Globus pallidus (tissue), 1 donor: ENCODE data around the gene MBNL1.

Experiments
- DNase-seq: peaks from one replicate; pipeline ENCODE4 v3.0.0-alpha.2; 2015; ENCODE audit warnings: low spot score

MBNL1 gene

GRCh38 chr3:152448091-152448490, 179.4 kb downstream of the MBNL1 start:
- DNase-seq, result no peak

DNA sequence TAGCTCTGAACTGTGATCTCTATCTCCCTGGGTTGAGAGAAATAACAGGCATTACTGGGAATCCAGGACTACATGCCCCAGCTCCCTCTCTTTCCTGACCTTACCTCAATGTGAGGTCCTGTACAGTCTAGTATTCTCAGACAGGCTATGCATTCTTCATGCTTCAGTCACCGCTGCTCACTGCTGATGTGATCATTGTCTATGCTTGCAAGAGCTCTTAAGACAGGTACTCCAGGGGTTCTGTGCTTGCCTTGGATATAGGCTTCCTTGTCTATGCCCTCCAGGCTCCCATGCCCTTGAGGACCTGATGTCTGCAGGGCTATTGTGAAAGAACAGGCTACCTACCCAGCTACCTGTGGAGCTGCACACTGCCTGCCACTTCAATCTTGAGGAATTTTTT, 183.6 kb downstream of the MBNL1 start:
- DNase-seq, result no peak

DNA sequence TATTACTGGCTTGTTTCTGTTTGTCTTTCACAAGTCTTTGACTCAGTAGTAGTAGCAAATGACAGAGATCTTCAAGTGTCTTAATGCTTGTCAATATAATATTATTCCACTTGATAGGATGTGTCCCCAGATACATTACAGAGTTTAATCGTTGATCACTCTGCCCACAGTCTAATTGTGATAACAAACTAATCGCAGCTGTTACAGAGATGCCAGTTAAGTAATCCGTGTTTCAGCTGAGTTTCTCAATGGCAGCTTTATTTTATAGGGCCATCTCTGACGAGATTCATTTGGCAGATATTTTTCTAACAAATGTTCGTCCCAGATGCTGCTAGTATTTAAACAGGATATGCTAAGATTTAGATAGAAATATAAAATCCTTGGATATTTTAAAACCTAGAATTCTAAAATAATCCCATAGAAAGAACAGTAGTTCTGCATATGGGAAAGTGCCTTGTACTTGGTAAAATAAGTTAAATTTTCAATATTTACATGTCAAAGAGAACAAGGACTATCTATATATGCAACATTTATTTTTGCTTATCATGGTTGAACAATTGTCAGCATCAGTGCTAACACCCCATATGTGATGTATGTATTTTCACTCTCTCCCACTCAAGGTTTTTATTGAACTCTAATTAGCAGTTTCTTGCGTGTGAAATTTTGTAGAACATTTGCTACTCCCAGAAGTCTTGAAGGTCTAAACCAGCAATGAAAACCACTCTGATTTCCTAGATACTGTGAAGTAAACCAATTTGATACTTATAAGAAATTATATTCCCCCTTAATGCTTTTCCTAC, 185.5 kb downstream of the MBNL1 start:
- DNase-seq, result no peak

DNA sequence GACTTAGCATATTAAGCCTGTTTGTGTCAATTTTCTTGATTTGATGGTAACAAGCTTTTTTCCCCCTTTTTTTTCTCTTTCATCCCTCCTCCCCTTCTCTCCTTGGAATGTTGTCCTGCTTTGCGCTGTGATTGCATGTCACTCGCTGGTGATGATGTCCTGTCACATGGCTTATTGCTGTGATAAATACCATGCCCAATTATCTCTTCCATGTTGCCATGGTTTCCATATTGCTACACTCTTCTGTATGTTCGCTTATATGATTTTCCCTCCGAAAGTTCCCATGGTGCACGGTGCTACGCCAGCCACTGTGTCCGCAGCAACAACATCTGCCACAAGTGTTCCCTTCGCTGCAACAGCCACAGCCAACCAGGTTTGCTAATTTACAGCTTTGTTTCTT, 187.3 kb downstream of the MBNL1 start:
- DNase-seq, result no peak

GRCh38 chr3:152457500-152458375, 189.0 kb downstream of the MBNL1 start:
- DNase-seq, result no peak

GRCh38 chr3:152458376-152459117, 189.8 kb downstream of the MBNL1 start:
- no peak for DNase-seq

DNA sequence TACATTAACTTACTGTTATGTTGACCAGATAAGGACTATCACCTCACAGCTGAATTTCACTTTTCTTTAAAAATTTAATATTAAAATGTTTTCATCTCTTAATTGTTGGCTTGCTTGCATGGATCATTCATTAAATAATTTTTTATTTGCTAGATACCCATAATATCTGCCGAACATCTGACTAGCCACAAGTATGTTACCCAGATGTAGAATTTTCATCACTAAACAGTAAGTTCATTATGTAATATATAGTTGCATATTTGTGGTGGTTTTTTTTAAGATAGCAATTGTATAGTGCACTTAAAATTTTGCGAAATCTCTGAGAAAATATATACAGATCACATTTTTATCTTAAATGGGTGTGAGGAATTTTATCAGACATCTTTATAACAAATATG, 190.4 kb downstream of the MBNL1 start:
- no peak for DNase-seq

GRCh38 chr3:152459572-152459971, 190.8 kb downstream of the MBNL1 start:
- no peak for DNase-seq

DNA sequence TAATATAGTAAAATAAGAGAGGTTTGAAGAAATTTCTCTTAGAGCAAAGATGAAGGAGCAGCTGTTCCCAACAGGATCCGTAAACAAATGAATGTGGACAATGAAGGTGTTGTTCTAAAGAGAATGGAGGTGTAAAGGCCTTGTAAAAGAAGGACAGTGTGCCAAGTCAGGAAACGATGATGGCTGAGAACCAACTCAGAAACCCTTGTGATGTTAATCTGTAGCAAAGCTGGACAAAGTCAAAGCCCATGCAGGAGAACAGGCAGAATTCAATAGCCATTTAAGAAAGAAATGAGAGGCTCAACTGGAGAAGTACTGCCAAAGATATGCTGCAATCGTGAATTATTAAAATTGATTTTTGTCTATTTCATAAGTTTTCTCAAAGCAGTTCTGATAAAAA, 192.2 kb downstream of the MBNL1 start:
- DNase-seq, result no peak

- no peak for DNase-seq
Observed at GRCh38 chr3:152461460-152461859, 192.7 kb downstream of the MBNL1 start.

DNA sequence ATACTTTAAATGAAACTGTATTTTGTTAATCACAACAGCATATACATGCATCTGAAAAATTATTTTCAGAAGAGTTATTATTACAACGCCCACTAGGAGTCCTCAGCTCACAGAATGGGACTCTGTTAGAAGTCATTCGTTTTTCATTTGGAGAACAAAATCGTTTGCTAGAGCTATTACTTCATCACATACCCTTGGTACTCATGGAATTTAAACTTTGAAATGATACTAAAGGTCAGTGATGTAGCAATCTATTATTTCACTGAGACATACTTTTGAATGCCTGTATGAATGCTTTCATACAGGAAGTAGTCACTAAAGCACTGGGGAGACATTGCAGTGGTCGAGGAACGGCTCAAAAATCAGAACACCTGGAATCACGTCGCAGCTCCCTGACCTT, 198.1 kb downstream of the MBNL1 start:
- DNase-seq, result no peak

DNA sequence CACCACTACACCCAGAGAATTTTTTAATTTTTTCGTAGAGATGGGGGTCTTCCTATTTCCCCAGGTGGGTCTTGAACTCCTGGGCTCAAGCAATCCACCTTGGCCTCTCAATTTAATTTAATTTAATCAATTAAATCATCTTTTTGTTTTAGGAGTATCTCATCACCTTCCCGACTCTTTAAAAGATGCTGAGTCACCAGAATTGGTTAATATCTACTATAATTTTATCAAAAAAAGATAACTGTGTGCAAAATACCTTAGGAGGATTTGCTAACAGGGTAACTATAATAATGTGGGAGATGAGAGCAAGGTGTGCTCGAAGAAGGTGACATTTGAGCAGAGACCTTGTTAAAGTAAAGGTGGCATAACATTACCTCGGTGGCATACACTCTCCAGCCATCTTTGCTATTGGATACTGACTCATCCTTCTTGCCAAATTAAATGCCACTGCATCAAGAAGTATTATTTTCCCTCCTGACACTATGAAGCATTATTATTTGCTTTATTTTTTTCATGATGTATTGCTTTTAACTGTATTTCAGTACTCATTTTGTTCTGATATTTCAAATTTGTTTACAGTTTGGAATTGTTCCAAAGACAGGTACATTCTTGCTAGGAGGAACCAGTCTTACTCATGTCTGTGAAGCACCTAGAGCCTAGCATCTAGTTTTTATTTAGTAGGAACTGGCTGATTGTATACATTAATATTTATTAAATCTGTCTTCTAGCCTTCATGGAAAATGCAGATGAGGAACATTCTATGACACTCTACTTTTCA, 200.7 kb downstream of the MBNL1 start:
- no peak for DNase-seq

DNA sequence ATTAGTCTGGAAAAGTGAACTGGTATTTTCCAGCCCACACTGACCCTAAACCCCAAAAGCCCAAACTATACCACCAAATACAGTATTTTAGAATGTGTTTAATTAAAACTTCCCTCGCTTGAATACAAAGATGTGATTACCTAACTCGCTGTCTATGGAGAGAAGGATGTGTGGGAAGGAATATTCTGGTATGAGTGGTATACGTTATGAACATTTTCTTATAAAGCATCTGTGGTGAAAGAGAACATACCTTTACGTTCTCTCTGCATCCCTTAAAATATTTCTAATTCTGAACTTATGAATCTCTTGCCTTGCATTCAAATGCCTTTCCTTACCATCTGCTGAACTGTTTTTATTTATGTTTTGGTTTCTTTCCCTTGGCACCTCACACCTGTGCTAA, 201.4 kb downstream of the MBNL1 start:
- no peak for DNase-seq

DNA sequence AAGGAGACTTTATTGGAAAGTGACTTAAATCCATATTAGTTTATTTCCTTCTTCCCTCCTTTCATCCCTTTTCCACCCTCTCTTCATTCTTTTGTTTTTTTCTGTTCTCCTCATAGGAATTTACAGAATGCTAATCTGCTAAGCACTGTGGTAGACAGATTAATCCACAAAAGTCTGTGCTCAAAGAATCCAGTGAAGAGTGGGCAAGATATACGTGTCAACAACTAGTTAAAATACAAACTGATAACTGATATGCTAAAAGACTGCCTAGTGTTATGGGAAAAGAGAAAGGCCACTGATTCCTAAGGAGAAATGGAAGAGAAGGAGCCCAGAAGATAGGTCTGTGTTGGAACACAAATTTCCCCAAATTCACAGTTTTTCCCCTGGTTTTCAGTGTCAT, 202.2 kb downstream of the MBNL1 start:
- no peak for DNase-seq

- peak; percentile 81 for DNase-seq
Observed at GRCh38 chr3:152471814-152472671, 203.3 kb downstream of the MBNL1 start.

GRCh38 chr3:152472672-152472954, 203.9 kb downstream of the MBNL1 start:
- no peak for DNase-seq

DNA sequence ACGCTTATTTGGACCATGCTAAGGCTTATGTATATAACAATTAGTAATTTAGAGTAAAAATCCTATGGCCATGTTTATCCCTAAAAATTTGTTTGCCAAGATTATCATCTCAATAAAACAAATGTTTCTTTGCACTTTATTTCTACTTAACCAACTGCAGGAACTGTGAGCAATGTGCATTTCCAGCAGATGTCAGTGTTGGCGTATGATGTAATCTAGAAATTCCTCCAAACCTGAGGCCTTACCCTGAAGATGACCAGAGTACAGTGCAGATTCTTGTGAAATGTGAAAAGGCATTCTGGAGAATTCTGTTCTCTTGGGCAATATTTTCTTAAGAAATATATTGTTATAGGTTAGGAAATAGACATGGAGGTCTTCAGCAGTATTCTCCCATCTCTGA, 205.9 kb downstream of the MBNL1 start:
- DNase-seq, result no peak

GRCh38 chr3:152477422-152477821, 208.7 kb downstream of the MBNL1 start:
- DNase-seq, result no peak

DNA sequence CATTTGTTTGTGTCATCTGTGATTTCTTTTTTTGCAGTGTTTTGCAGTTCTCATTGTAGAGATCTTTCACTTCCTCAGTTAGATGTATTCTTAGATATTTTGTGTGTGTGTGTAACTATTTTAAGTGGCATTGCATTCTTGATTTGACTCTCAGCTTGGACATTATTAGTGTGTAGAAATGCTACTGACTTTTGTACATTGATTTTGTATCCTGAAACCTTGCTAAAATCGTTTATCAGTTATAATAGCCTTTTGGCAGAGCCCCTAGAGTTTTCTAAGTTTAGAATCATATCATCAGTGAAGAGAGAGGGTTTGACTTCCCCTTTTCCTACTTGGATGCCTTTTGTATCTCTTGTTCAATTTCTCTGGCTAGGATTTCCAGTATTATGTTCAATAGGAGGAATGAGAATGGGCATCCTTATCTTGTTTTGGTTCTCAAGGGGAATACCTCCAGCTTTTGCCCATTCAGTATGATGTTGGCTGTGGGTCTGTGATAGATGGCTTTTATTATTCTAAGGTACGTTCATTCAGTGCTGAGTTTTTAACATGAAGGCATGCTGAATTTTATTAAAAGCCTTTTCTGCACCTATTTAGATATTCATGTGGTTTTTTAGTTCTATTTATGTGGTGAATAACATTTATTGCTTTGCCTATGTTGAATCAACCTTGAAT, 211.7 kb downstream of the MBNL1 start:
- no peak for DNase-seq

DNA sequence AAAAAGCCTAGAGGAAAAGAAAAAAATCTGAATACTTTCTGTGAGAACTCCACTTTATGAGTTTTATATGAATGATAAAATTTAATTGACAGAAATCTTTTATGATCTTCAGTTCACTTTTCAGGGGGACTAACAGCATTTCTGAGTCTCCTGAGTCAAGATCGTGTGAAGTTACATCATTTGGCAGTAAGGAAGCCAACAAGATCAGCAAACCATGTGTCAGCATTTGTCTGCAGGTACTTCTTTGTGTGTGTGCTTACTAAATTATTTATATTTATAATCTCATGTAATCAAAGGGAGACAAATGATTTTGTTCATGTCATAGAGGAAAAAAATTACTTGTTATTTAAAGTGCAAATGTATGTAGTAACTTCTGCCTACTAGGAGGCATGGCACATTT, 217.6 kb downstream of the MBNL1 start:
- DNase-seq, result no peak

GRCh38 chr3:152488449-152488848, 219.7 kb downstream of the MBNL1 start:
- DNase-seq, result no peak
